ENCODE results near the gene CNOT9. TPM values are rescaled to one million over a fixed set of nuclear protein-coding genes. Genes with fewer than 3 reads are reported as not detected.
"Not testable (repeated sequence)": the region's sequence is repeated elsewhere in the genome, so short reads cannot be mapped to it uniquely, and the experiment has no call there.

CNOT9 gene
- 35.0 TPM for polyA plus RNA-seq (2013)

DNA sequence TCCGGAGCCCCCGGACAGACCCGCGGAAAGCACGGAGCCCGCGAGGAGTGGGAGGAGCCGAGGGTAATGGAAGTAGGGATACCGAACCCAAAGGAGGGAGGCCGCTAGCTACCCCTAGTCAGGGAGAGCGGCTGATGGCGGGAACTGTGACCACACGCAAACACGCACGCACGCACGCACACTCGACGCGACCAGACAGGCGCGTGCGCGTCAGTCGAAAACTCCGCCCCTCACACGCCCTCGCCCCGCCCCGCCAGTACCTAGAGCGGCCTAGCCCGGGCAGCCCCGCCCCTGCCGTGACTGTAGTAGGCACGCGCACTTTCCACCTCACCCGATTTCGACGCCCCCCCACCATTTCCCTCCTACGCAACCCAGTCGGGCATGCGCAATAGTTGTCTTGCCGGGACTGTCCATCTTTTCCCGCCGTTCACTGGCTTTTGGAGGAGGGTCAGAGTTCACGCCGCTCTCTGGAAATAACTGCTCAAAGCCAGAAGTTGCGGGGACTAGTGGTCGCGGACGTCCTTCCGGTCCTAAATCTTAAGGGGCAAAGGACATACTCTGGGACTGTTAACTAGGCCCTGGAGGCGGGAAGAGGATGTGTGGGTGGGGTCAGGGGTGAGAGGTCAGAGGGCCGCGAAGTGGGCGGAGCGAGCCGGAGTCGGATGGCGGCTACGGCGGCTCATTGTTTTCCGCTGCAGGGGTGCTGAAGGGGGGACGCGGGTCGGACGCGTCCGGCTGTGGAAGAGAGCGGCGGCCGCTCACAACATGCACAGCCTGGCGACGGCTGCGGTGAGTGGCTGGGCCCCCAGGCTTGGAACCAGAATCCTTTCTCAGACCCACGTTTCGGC, at the start of gene CNOT9, which contains the start of gene USP37:
TSS of gene CNOT9 (plus strand) at position 650 of the 848 bp plus-strand sequence. CDS start at position 766, 116 bp downstream.
TSS of gene USP37 (minus strand) at position 162 of the 848 bp plus-strand sequence. CDS start 9,698 bp downstream, outside the sequence.
- CTCF ChIA-PET, result interaction anchor here (0.9 kb wide), 1 partner anchor 10 kb away, joined by 3 read pairs; no protein-coding TSS in a partner anchor

DNA sequence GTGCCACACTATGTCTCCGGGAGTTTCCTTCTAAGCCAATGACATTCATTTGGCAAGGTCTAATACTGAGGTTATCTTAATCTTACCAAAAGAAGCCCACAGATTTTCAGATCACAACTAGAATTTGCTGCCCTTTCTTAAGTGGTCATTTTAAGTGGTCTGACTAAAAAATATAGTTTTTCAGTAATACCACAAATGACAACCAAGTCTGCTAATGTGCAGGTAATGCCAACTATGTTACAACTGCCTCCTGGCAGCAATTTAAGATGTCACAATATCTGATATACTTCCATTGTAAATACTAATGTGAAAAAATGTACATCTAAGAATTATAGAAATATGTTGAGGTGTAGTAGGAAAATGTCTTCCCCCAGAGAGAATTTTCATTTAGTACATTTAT, 49.8 kb upstream of the CNOT9 start:
- no peak for DNase-seq
- Histone ChIP-seq H3K36me3 (ENCODE audit: control insufficient read depth in 4 of 4, insufficient read depth in 4 of 4, low read length in 3 of 4) (peaks cover 5 to 19% (median 13%) of the 10 kb centered on the region in 4 experiments), H3K4me3 (ENCODE audit: control insufficient read depth in 1 of 7, extremely low read depth in 1 of 7, insufficient read depth in 4 of 7, low read depth in 2 of 7, low read length in 6 of 7) (no peak overlapping the region), H3K4me1 (ENCODE audit: control extremely low read depth in 1 of 4, control insufficient read depth in 4 of 4, insufficient read depth in 4 of 4, low read length in 3 of 4) (no peaks in the 10 kb centered on the region), H3K27me3 (replicated peaks in 2 of 5; ENCODE audit: control insufficient read depth in 4 of 5, insufficient read depth in 5 of 5, low read length in 4 of 5) (no peaks in the 10 kb centered on the region), H3K9me3 (ENCODE audit: control extremely low read depth in 1 of 5, control insufficient read depth in 4 of 5, insufficient read depth in 2 of 5, low read depth in 1 of 5, low read length in 4 of 5) (peaks cover 0 to 4% (median 0%) of the 10 kb centered on the region in 5 experiments), H3K27ac (ENCODE audit: insufficient read depth in 1 of 2, low read depth in 1 of 2, low read length in 2 of 2, poor library complexity in 1 of 2, severe bottlenecking in 2 of 2) (no peak overlapping the region)
- WGBS (ENCODE audit: insufficient coverage), result no CpG with 5 or more reads among the region's 1 CpG
- CTCF ChIA-PET, result no interaction called here
- POLR2A ChIA-PET, result interaction anchor here (0.6 kb wide), 1 partner anchor 14 kb away, joined by 3 read pairs; no protein-coding TSS in a partner anchor

More for the DNA sequence above, at the start of gene CNOT9, which contains the start of gene USP37:
- Histone ChIP-seq H3K4me1 (ENCODE audit: control extremely low read depth in 1 of 4, control insufficient read depth in 4 of 4, insufficient read depth in 4 of 4, low read length in 3 of 4) (peaks cover 28 to 44% (median 38%) of the 10 kb centered on the region in 4 experiments), H3K36me3 (ENCODE audit: control insufficient read depth in 4 of 4, insufficient read depth in 4 of 4, low read length in 3 of 4) (peaks cover 3 to 38% (median 13%) of the 10 kb centered on the region in 4 experiments), H3K27me3 (replicated peaks in 2 of 5; ENCODE audit: control insufficient read depth in 4 of 5, insufficient read depth in 5 of 5, low read length in 4 of 5) (no peaks in the 10 kb centered on the region), H3K9me3 (ENCODE audit: control extremely low read depth in 1 of 5, control insufficient read depth in 4 of 5, insufficient read depth in 2 of 5, low read depth in 1 of 5, low read length in 4 of 5) (no peaks in the 10 kb centered on the region), H3K4me3 (ENCODE audit: control insufficient read depth in 1 of 7, extremely low read depth in 1 of 7, insufficient read depth in 4 of 7, low read depth in 2 of 7, low read length in 6 of 7) (peak within 1 kb of the TSS; percentile 67 to 90 (median 82)), H3K27ac (ENCODE audit: insufficient read depth in 1 of 2, low read depth in 1 of 2, low read length in 2 of 2, poor library complexity in 1 of 2, severe bottlenecking in 2 of 2) (peak within 1 kb of the TSS; percentile 97 to 98)
- POLR2A ChIA-PET, result interaction anchor here (0.5 kb wide), 1 partner anchor 168 kb away, joined by 3 read pairs; the partner anchor contains the start of gene CTDSP1
- peak; percentile 97 to 98 (median 98) for DNase-seq
- under 1% methylated on average over 70 of the region's 77 CpGs for WGBS (ENCODE audit: insufficient coverage)

DNA sequence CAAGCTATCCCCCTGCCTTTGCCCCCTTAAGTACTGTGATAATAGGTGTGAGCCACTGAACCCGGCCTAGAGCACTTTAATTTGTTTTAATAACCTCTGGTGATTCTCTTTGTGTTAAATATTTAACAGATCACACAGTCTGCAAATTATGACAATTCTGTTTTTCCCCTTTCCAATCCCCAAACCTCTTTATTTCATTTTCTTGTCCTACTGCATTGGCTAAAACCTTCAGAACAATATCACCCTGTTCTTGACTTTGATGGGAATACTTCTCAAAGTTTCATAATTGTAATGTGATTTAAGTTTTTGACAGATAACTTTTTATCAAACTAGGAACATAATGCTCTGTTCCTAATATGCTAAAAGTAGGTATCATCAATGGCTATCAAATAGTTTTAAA, 45.0 kb upstream of the CNOT9 start:
- POLR2A ChIA-PET, result interaction anchor here (0.6 kb wide), 1 partner anchor 1632 kb away, joined by 3 read pairs; no protein-coding TSS in a partner anchor
- Histone ChIP-seq H3K4me1 (ENCODE audit: control extremely low read depth in 1 of 4, control insufficient read depth in 4 of 4, insufficient read depth in 4 of 4, low read length in 3 of 4) (no peaks in the 10 kb centered on the region), H3K27me3 (replicated peaks in 2 of 5; ENCODE audit: control insufficient read depth in 4 of 5, insufficient read depth in 5 of 5, low read length in 4 of 5) (no peaks in the 10 kb centered on the region), H3K36me3 (ENCODE audit: control insufficient read depth in 4 of 4, insufficient read depth in 4 of 4, low read length in 3 of 4) (peaks cover 8 to 60% (median 32%) of the 10 kb centered on the region in 4 experiments), H3K9me3 (ENCODE audit: control extremely low read depth in 1 of 5, control insufficient read depth in 4 of 5, insufficient read depth in 2 of 5, low read depth in 1 of 5, low read length in 4 of 5) (peaks cover 0 to 17% (median 5%) of the 10 kb centered on the region in 5 experiments), H3K27ac (ENCODE audit: insufficient read depth in 1 of 2, low read depth in 1 of 2, low read length in 2 of 2, poor library complexity in 1 of 2, severe bottlenecking in 2 of 2) (no peak overlapping the region), H3K4me3 (ENCODE audit: control insufficient read depth in 1 of 7, extremely low read depth in 1 of 7, insufficient read depth in 4 of 7, low read depth in 2 of 7, low read length in 6 of 7) (no peak overlapping the region)
- no CpG with 5 or more reads among the region's 1 CpG for WGBS (ENCODE audit: insufficient coverage)
- CTCF ChIA-PET, result no interaction called here
- no peak for DNase-seq

DNA sequence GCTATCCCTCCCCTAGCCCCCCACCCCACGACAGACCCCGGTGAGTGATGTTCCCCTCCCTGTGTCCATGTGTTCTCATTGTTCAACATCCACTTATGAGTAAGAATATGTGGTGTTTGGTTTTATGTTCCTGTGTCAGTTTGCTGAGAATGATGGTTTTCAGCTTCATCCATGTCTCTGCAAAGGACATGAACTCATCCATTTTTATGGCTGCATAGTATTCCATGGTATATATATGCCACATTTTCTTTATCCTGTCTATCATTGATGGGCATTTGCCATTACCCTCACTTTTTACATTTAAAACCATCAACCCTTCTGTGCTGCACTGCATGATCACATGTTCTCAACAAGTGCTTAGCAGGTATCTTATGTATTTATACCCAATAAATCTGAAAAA, 40.2 kb upstream of the CNOT9 start:
- WGBS (ENCODE audit: insufficient coverage), result no CpG with 5 or more reads among the region's 2 CpGs
- not testable (repeated sequence) for H3K27me3 ChIP-seq (replicated peaks in 2 of 5; ENCODE audit: control insufficient read depth in 4 of 5, insufficient read depth in 5 of 5, low read length in 4 of 5); H3K27ac ChIP-seq (ENCODE audit: insufficient read depth in 1 of 2, low read depth in 1 of 2, low read length in 2 of 2, poor library complexity in 1 of 2, severe bottlenecking in 2 of 2); DNase-seq; H3K4me1 ChIP-seq (ENCODE audit: control extremely low read depth in 1 of 4, control insufficient read depth in 4 of 4, insufficient read depth in 4 of 4, low read length in 3 of 4); H3K4me3 ChIP-seq (ENCODE audit: control insufficient read depth in 1 of 7, extremely low read depth in 1 of 7, insufficient read depth in 4 of 7, low read depth in 2 of 7, low read length in 6 of 7)
- H3K36me3 ChIP-seq (ENCODE audit: control insufficient read depth in 4 of 4, insufficient read depth in 4 of 4, low read length in 3 of 4), result peaks cover 24 to 87% (median 53%) of the 10 kb centered on the region in 4 experiments
- CTCF ChIA-PET, result interaction anchor here (0.7 kb wide), 1 partner anchor 152 kb away, joined by 3 read pairs; no protein-coding TSS in a partner anchor
- POLR2A ChIA-PET, result interaction anchor here (0.6 kb wide), 1 partner anchor 15 kb away, joined by 3 read pairs; no protein-coding TSS in a partner anchor
- peaks cover 0 to 16% (median 5%) of the 10 kb centered on the region in 5 experiments for H3K9me3 ChIP-seq (ENCODE audit: control extremely low read depth in 1 of 5, control insufficient read depth in 4 of 5, insufficient read depth in 2 of 5, low read depth in 1 of 5, low read length in 4 of 5)

- no peak overlapping the region for H3K27ac ChIP-seq (ENCODE audit: insufficient read depth in 1 of 2, low read depth in 1 of 2, low read length in 2 of 2, poor library complexity in 1 of 2, severe bottlenecking in 2 of 2)
- CTCF ChIA-PET, result no interaction called here
- DNase-seq, result no peak
- H3K27me3 ChIP-seq (replicated peaks in 2 of 5; ENCODE audit: control insufficient read depth in 4 of 5, insufficient read depth in 5 of 5, low read length in 4 of 5), result no peaks in the 10 kb centered on the region
- H3K9me3 ChIP-seq (ENCODE audit: control extremely low read depth in 1 of 5, control insufficient read depth in 4 of 5, insufficient read depth in 2 of 5, low read depth in 1 of 5, low read length in 4 of 5), result peaks cover 0 to 8% (median 3%) of the 10 kb centered on the region in 5 experiments
- peaks cover 25 to 80% (median 49%) of the 10 kb centered on the region in 4 experiments for H3K36me3 ChIP-seq (ENCODE audit: control insufficient read depth in 4 of 4, insufficient read depth in 4 of 4, low read length in 3 of 4)
- POLR2A ChIA-PET, result no interaction called here
- H3K4me3 ChIP-seq (ENCODE audit: control insufficient read depth in 1 of 7, extremely low read depth in 1 of 7, insufficient read depth in 4 of 7, low read depth in 2 of 7, low read length in 6 of 7), result no peak overlapping the region
- H3K4me1 ChIP-seq (ENCODE audit: control extremely low read depth in 1 of 4, control insufficient read depth in 4 of 4, insufficient read depth in 4 of 4, low read length in 3 of 4), result no peaks in the 10 kb centered on the region
- WGBS (ENCODE audit: insufficient coverage), result no CpG with 5 or more reads among the region's 2 CpGs
Measured at GRCh38 chr2:218529990-218530389, 38.6 kb upstream of the CNOT9 start.

GRCh38 chr2:218536804-218537494, 31.7 kb upstream of the CNOT9 start:
- DNase-seq, result no peak
- 100% methylated on average over 1 of the region's 6 CpGs for WGBS (ENCODE audit: insufficient coverage)
- H3K4me1 ChIP-seq (ENCODE audit: control extremely low read depth in 1 of 4, control insufficient read depth in 4 of 4, insufficient read depth in 4 of 4, low read length in 3 of 4), result no peaks in the 10 kb centered on the region
- CTCF ChIA-PET, result interaction anchor here (0.7 to 1.1 kb wide), 2 partner anchors 11 to 48 kb away, joined by 3 to 5 read pairs; no protein-coding TSS in a partner anchor
- peaks cover 22 to 74% (median 56%) of the 10 kb centered on the region in 4 experiments for H3K36me3 ChIP-seq (ENCODE audit: control insufficient read depth in 4 of 4, insufficient read depth in 4 of 4, low read length in 3 of 4)
- no peak overlapping the region for H3K4me3 ChIP-seq (ENCODE audit: control insufficient read depth in 1 of 7, extremely low read depth in 1 of 7, insufficient read depth in 4 of 7, low read depth in 2 of 7, low read length in 6 of 7)
- POLR2A ChIA-PET, result no interaction called here
- H3K27me3 ChIP-seq (replicated peaks in 2 of 5; ENCODE audit: control insufficient read depth in 4 of 5, insufficient read depth in 5 of 5, low read length in 4 of 5), result no peaks in the 10 kb centered on the region
- no peaks in the 10 kb centered on the region for H3K9me3 ChIP-seq (ENCODE audit: control extremely low read depth in 1 of 5, control insufficient read depth in 4 of 5, insufficient read depth in 2 of 5, low read depth in 1 of 5, low read length in 4 of 5)
- H3K27ac ChIP-seq (ENCODE audit: insufficient read depth in 1 of 2, low read depth in 1 of 2, low read length in 2 of 2, poor library complexity in 1 of 2, severe bottlenecking in 2 of 2), result no peak overlapping the region

All from common myeloid progenitor, CD34-positive (primary cell).